DND-41 (cell line): ENCODE data around the gene BRD9.

ENCODE experiments used
- CTCF ChIP-seq: IDR thresholded peaks from 2 replicates; pipeline ENCODE4 v1.5.1; 2012; ENCODE audit warnings: borderline replicate concordance, low read length, moderate library complexity, mild to moderate bottlenecking; ENCODE audit not compliant: poor library complexity, severe bottlenecking; ENCODE audit errors: extremely low read depth
- EZH2 ChIP-seq: IDR thresholded peaks from 3 replicates; pipeline ENCODE4 v1.6.1; 2012; ENCODE audit warnings: borderline replicate concordance, low read depth, mild to moderate bottlenecking, moderate library complexity, low read length, inconsistent platforms; ENCODE audit not compliant: severe bottlenecking

- TF ChIP-seq CTCF (no peak), EZH2 (no peak)
These were observed 72.4 kb downstream of the BRD9 start for GRCh38 chr5:820245-820644.
